ENCODE data around the gene ABCF3.
"Not testable (repeated sequence)": the region's sequence is repeated elsewhere in the genome, so short reads cannot be mapped to it uniquely, and the experiment has no call there.

GRCh38 chr3:184149770-184150169 is 36.2 kb upstream of the ABCF3 start:
- TF ChIP-seq POLR2A (IDR thresholded peaks at IDR 0.05; ENCODE audit: low read depth); CTCF (IDR thresholded peaks at IDR 0.05): not testable (repeated sequence)
